ENCODE data around the gene UBALD2. TPM values are rescaled to one million over a fixed set of nuclear protein-coding genes. Genes with fewer than 3 reads are reported as not detected.

The UBALD2 gene
- total RNA-seq, 2 experiments from 2014 or later = 260 to 406 TPM

GRCh38 chr17:76270770-76271668, 5.9 kb downstream of the UBALD2 start:
- H3K4me1 Mint-ChIP-seq = peaks cover 51% of the 10 kb centered on the region
- peak; percentile 72 for DNase-seq
- peak; percentile 2 for ATAC-seq
- peak overlapping the region; percentile 99 for H3K27ac Mint-ChIP-seq
- no peaks in the 10 kb centered on the region for H3K9me3 Mint-ChIP-seq (ENCODE audit: low read depth)
- CTCF ChIA-PET = interaction anchor here (0.7 to 7.0 kb wide), 12 partner anchors 9 to 257 kb away, joined by 3 to 83 read pairs (median 6); partner anchors contain the start of gene RNF157
- peak overlapping the region; percentile 92 for H3K4me3 Mint-ChIP-seq
- peaks cover 50% of the 10 kb centered on the region for H3K36me3 Mint-ChIP-seq
- H3K27me3 Mint-ChIP-seq = no peaks in the 10 kb centered on the region

- peaks cover 51% of the 10 kb centered on the region for H3K4me1 Mint-ChIP-seq
- ATAC-seq = peak; percentile 59
Measured at GRCh38 chr17:76271669-76272540, 6.8 kb downstream of the UBALD2 start.

GRCh38 chr17:76272541-76273444, 7.6 kb downstream of the UBALD2 start:
- peak; percentile 74 for DNase-seq
- Mint-ChIP-seq H3K4me3 (peak overlapping the region; percentile 92), H3K27me3 (no peaks in the 10 kb centered on the region), H3K36me3 (peaks cover 35% of the 10 kb centered on the region), H3K9me3 (ENCODE audit: low read depth) (no peaks in the 10 kb centered on the region), H3K27ac (peak overlapping the region; percentile 99), H3K4me1 (peaks cover 50% of the 10 kb centered on the region)
- CTCF ChIA-PET = interaction anchor here (0.7 to 7.0 kb wide), 16 partner anchors 10 to 170 kb away, joined by 3 to 83 read pairs (median 4); partner anchors contain the start of genes EXOC7 and PRPSAP1
- ATAC-seq = peak; percentile 11

More at GRCh38 chr17:76271669-76272540, 6.8 kb downstream of the UBALD2 start:
- Mint-ChIP-seq H3K4me3 (peak overlapping the region; percentile 92), H3K36me3 (peaks cover 42% of the 10 kb centered on the region), H3K27ac (peak overlapping the region; percentile 99), H3K9me3 (ENCODE audit: low read depth) (no peaks in the 10 kb centered on the region), H3K27me3 (no peaks in the 10 kb centered on the region)
- CTCF ChIA-PET = interaction anchor here (0.7 to 7.0 kb wide), 16 partner anchors 8 to 258 kb away, joined by 3 to 83 read pairs (median 4); partner anchors contain the start of gene PRPSAP1
- peak; percentile 95 for DNase-seq

GRCh38 chr17:76273445-76274111, 8.4 kb downstream of the UBALD2 start:
- DNase-seq (peak; percentile 52), ATAC-seq (no peak)
- peak overlapping the region; percentile 99 for H3K27ac Mint-ChIP-seq
- H3K27me3 Mint-ChIP-seq = no peaks in the 10 kb centered on the region
- H3K36me3 Mint-ChIP-seq = peaks cover 27% of the 10 kb centered on the region
- peak overlapping the region; percentile 38 for H3K4me3 Mint-ChIP-seq
- CTCF ChIA-PET = interaction anchor here (1.0 to 3.7 kb wide), 12 partner anchors 9 to 170 kb away, joined by 3 to 25 read pairs (median 5); partner anchors contain the start of gene EXOC7
- H3K9me3 Mint-ChIP-seq (ENCODE audit: low read depth) = no peaks in the 10 kb centered on the region
- peaks cover 45% of the 10 kb centered on the region for H3K4me1 Mint-ChIP-seq

GRCh38 chr17:76274112-76274956, 9.2 kb downstream of the UBALD2 start:
- peaks cover 20% of the 10 kb centered on the region for H3K36me3 Mint-ChIP-seq
- H3K4me1 Mint-ChIP-seq = peaks cover 41% of the 10 kb centered on the region
- H3K9me3 Mint-ChIP-seq (ENCODE audit: low read depth) = no peaks in the 10 kb centered on the region
- peak overlapping the region; percentile 63 for H3K27ac Mint-ChIP-seq
- peak; percentile 50 for DNase-seq
- H3K4me3 Mint-ChIP-seq = no peak overlapping the region
- ATAC-seq = no peak
- CTCF ChIA-PET = interaction anchor here (0.6 to 3.7 kb wide), 15 partner anchors 8 to 260 kb away, joined by 3 to 25 read pairs (median 5); no protein-coding TSS in a partner anchor
- H3K27me3 Mint-ChIP-seq = no peaks in the 10 kb centered on the region

GRCh38 chr17:76275382-76276068, 10.4 kb downstream of the UBALD2 start:
- DNase-seq (peak; percentile 43), ATAC-seq (no peak)
- Mint-ChIP-seq H3K36me3 (peaks cover 12% of the 10 kb centered on the region), H3K9me3 (ENCODE audit: low read depth) (no peaks in the 10 kb centered on the region), H3K4me3 (no peak overlapping the region), H3K4me1 (peaks cover 33% of the 10 kb centered on the region), H3K27me3 (no peaks in the 10 kb centered on the region), H3K27ac (no peak overlapping the region)
- CTCF ChIA-PET = interaction anchor here (0.8 to 3.7 kb wide), 11 partner anchors 8 to 261 kb away, joined by 3 to 25 read pairs (median 5); no protein-coding TSS in a partner anchor

GRCh38 chr17:76276069-76276431, 10.9 kb downstream of the UBALD2 start:
- H3K9me3 Mint-ChIP-seq (ENCODE audit: low read depth) = no peaks in the 10 kb centered on the region
- CTCF ChIA-PET = interaction anchor here (0.8 to 2.8 kb wide), 5 partner anchors 8 to 155 kb away, joined by 3 to 23 read pairs (median 3); no protein-coding TSS in a partner anchor

GRCh38 chr17:76276461-76277299, 11.5 kb downstream of the UBALD2 start:
- ATAC-seq = no peak
- peak; percentile 41 for DNase-seq
- H3K27me3 Mint-ChIP-seq = no peaks in the 10 kb centered on the region
- H3K27ac Mint-ChIP-seq = peak overlapping the region; percentile 74
- CTCF ChIA-PET = interaction anchor here (0.6 to 2.8 kb wide), 6 partner anchors 8 to 155 kb away, joined by 3 to 23 read pairs (median 3); no protein-coding TSS in a partner anchor
- peaks cover 2% of the 10 kb centered on the region for H3K36me3 Mint-ChIP-seq
- H3K4me1 Mint-ChIP-seq = peaks cover 23% of the 10 kb centered on the region
- H3K4me3 Mint-ChIP-seq = no peak overlapping the region
- H3K9me3 Mint-ChIP-seq (ENCODE audit: low read depth) = no peaks in the 10 kb centered on the region

More at GRCh38 chr17:76276069-76276431, 10.9 kb downstream of the UBALD2 start:
- Mint-ChIP-seq H3K4me1 (peaks cover 28% of the 10 kb centered on the region), H3K4me3 (no peak overlapping the region), H3K27me3 (no peaks in the 10 kb centered on the region), H3K36me3 (peaks cover 7% of the 10 kb centered on the region), H3K27ac (no peak overlapping the region)
- DNase-seq = peak; percentile 43
- ATAC-seq = no peak

GRCh38 chr17:76277300-76278267, 12.4 kb downstream of the UBALD2 start:
- peak; percentile 41 for DNase-seq
- Mint-ChIP-seq H3K9me3 (ENCODE audit: low read depth) (no peaks in the 10 kb centered on the region), H3K27ac (peak overlapping the region; percentile 74), H3K4me3 (no peak overlapping the region), H3K4me1 (peaks cover 19% of the 10 kb centered on the region), H3K27me3 (no peaks in the 10 kb centered on the region), H3K36me3 (no peaks in the 10 kb centered on the region)
- ATAC-seq = no peak
- CTCF ChIA-PET = interaction anchor here (0.6 to 13.7 kb wide), 11 partner anchors 9 to 264 kb away, joined by 3 to 308 read pairs (median 5); no protein-coding TSS in a partner anchor

Measured in activated CD8-positive, alpha-beta memory T cell treated with anti-CD3 and anti-CD28 coated beads, Interleukin-2, amount 10 ng/mL, durations not matched to agents 7 days and 5 days (primary cell).